LNCaP clone FGC (cell line): Measurements from ENCODE around the gene PACRG.

Experiments used
- DNase-seq: peaks from one replicate; pipeline ENCODE4 v3.0.0-alpha.2; 2011; ENCODE audit warnings: low read depth
- H3K4me3 ChIP-seq: 2 replicates; pipeline ENCODE4 v1.5.1; 2011; ENCODE audit warnings: mild to moderate bottlenecking, low read depth, low read length, control low read depth
- TF ChIP-seq, protein P1 (sequence below): IDR thresholded peaks from 2 replicates; pipeline ENCODE4 v1.5.1; 2012; ENCODE audit warnings: mild to moderate bottlenecking; ENCODE audit not compliant: control insufficient read depth, insufficient read depth; ENCODE audit errors: extremely low read depth

The PACRG gene

DNA sequence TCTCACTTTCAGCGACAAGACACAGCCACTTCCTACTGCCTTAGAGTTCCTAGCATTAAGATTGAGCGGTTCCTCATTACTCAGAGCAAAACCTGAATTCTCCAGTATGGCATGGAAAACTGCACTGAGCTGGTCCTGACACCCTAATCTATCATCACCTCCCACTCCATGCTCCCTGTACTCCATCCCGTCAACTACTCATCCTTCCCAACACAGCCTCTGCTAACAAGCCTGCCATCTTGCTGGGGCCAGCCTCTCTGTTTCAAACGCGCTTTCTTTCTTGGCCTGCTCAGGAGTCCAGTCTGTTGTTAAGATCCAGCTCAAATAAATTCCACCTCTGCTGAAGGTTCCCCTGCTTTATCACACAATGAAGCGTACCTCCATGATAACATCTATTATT is 12.2 kb upstream of the PACRG start:
- TF ChIP-seq, protein P1, sequence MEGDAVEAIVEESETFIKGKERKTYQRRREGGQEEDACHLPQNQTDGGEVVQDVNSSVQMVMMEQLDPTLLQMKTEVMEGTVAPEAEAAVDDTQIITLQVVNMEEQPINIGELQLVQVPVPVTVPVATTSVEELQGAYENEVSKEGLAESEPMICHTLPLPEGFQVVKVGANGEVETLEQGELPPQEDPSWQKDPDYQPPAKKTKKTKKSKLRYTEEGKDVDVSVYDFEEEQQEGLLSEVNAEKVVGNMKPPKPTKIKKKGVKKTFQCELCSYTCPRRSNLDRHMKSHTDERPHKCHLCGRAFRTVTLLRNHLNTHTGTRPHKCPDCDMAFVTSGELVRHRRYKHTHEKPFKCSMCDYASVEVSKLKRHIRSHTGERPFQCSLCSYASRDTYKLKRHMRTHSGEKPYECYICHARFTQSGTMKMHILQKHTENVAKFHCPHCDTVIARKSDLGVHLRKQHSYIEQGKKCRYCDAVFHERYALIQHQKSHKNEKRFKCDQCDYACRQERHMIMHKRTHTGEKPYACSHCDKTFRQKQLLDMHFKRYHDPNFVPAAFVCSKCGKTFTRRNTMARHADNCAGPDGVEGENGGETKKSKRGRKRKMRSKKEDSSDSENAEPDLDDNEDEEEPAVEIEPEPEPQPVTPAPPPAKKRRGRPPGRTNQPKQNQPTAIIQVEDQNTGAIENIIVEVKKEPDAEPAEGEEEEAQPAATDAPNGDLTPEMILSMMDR: no peak
- no peak overlapping the region for H3K4me3 ChIP-seq
- DNase-seq: peak; percentile 35

DNA sequence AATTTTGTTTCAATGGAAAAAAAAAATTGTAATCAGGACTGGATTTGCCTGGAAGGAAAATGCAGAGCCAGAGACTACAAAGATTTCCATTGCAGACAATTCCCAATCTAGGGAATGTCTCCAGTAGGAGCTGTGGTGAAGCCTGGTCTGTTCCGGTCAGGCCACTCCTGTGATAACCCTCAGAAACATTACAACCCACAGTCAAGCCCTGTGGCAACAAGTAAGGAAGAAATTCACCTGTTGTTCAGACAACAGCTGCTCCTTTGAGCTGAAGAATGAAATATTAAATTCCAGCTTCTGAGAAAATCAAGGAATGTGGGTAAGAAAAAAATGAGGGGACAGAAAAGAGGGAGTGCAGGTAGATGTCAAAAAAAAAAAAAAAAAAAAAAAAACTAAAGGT is 8.2 kb upstream of the PACRG start:
- no peak for DNase-seq
- TF ChIP-seq, protein P1: no peak
- no peak overlapping the region for H3K4me3 ChIP-seq

DNA sequence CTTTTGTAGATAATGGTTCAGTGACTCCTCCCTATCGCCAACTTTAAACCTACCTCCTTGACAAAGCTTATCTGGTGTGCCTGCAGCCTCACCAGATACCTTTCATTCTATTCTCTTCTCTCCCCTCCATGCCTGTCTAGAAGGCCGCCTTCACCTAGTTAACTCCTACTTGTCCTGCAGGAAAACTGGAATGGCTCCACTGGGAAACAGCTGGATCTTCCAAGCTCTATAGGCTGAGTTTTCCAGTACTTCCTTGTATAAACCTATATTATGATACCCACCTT is 6.4 kb upstream of the PACRG start:
- no peak for DNase-seq
- no peak overlapping the region for H3K4me3 ChIP-seq
- TF ChIP-seq, protein P1: no peak

DNA sequence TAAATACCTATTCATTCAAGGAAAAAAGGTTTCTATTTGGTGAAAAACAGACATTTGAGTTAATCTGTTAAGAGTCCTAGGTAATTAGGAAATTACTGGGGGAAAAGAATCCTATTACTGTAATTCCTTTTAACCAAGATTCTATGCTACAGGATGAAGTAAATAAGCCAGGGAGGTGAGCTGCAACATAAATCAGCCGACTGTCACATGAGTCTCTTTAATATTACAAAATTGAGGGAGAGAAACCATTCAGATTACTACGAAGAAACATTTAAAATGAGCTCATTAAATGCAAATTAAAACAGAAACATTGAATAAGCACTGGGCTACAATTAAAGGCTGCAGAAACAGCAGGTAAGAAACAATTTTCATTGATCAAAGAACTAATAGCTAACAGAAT is 5.5 kb upstream of the PACRG start:
- no peak overlapping the region for H3K4me3 ChIP-seq
- TF ChIP-seq, protein P1: no peak
- no peak for DNase-seq

DNA sequence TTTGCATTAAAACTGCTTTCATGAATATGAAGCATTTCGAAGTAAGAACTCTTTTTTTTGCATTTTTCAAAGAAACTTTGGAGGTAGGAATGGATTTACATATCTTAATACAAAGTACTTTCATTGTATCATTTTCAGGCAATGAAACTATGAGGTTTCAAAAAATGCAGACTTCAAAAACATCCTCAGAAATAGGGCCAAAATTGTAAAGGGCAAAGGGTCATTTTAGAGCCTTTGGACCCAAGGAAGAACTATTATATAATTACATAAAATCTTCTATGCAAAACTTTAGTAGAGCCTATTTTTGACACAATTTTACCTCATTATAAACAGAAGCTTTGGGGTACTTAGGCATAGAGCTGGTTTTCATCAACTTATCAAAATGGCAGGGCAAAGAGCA is 5.1 kb upstream of the PACRG start:
- DNase-seq: no peak
- TF ChIP-seq, protein P1: no peak
- H3K4me3 ChIP-seq: no peak overlapping the region

DNA sequence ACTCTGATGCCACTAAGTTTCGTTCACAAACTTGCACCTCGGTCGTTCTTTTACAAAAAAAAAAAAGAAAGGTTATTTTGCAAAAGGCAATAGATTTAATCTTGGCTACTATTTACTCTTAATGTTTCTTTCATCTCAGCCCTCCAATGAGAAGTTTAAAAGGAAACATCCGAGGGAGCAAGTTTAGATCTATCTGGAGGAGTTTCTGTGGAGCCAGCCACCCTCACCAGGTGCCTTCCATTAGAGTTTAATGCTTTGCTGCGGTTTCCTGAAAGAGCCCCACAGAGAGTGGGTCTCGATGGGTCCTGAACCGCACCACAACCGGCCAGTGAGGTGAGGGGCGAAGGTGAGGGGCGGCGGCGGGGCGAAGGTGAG is 840 bp upstream of the PACRG start:
- peak overlapping the region; percentile 69 for H3K4me3 ChIP-seq
- DNase-seq: no peak
- TF ChIP-seq, protein P1: no peak

DNA sequence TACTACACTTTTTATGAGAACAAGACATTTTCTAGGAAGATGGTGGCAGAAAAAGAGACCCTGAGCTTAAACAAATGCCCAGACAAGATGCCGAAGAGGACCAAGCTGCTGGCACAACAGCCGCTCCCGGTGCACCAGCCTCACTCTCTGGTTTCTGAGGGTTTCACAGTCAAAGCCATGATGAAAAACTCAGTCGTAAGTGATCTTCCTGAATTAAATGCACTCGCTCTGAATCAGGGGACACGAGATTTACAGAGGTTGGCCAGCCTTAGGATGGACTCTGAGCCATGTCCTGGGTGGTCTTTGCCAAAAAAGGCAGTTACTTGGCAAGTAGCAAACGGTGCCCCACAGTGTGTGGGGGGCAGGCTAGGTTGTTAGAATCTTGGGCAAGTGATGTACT is 423 bp downstream of the PACRG start:
- H3K4me3 ChIP-seq: peak overlapping the region; percentile 69

More for the DNA sequence above, 423 bp downstream of the PACRG start:
- DNase-seq: no peak
- TF ChIP-seq, protein P1: no peak
